GM21619 (cell line): ENCODE results near the gene ACAN.

Source experiments
- ATAC-seq: cut with Tn5 transposase; IDR thresholded peaks from one replicate; pipeline ENCODE4 v1.9.1; 2021; ENCODE audit not compliant: unreplicated experiment

ACAN gene

GRCh38 chr15:88900982-88901418, 97.8 kb downstream of the ACAN start:
- ATAC-seq = no peak

GRCh38 chr15:88901508-88902220, 98.4 kb downstream of the ACAN start:
- no peak for ATAC-seq

GRCh38 chr15:88902221-88902835, 99.1 kb downstream of the ACAN start:
- no peak for ATAC-seq

GRCh38 chr15:88902846-88903245, 99.6 kb downstream of the ACAN start:
- ATAC-seq = no peak

GRCh38 chr15:88904257-88904623, 101.0 kb downstream of the ACAN start:
- no peak for ATAC-seq

GRCh38 chr15:88904624-88905327, 101.5 kb downstream of the ACAN start:
- peak; percentile 81 for ATAC-seq

GRCh38 chr15:88905576-88905975, 102.3 kb downstream of the ACAN start:
- no peak for ATAC-seq

- no peak for ATAC-seq
These were observed 102.9 kb downstream of the ACAN start for GRCh38 chr15:88906130-88906529.

GRCh38 chr15:88906551-88906950, 103.3 kb downstream of the ACAN start:
- ATAC-seq = no peak

GRCh38 chr15:88907111-88907510, 103.9 kb downstream of the ACAN start:
- no peak for ATAC-seq

- ATAC-seq = no peak
These were observed 104.9 kb downstream of the ACAN start for GRCh38 chr15:88908123-88908522.

GRCh38 chr15:88908697-88909621, 105.7 kb downstream of the ACAN start:
- no peak for ATAC-seq

- ATAC-seq = no peak
These were observed 107.0 kb downstream of the ACAN start for GRCh38 chr15:88909956-88910831.

- no peak for ATAC-seq
These were observed 108.5 kb downstream of the ACAN start for GRCh38 chr15:88911766-88912118.

GRCh38 chr15:88912500-88912921, 109.3 kb downstream of the ACAN start:
- ATAC-seq = no peak

- peak; percentile 76 for ATAC-seq
These were observed 110.0 kb downstream of the ACAN start, which contains the start of gene MFGE8 for GRCh38 chr15:88913017-88913849. Gene MFGE8, minus strand, starts transcription at chr15:88913379. Its CDS starts 60 bp downstream, at chr15:88913319.

GRCh38 chr15:88913850-88914169, 110.6 kb downstream of the ACAN start:
- no peak for ATAC-seq

- ATAC-seq = no peak
These were observed 112.1 kb downstream of the ACAN start for GRCh38 chr15:88915354-88915753.

- ATAC-seq = no peak
These were observed 114.5 kb downstream of the ACAN start for GRCh38 chr15:88917760-88918159.
